Measurements from ENCODE around the gene COL4A6. TPM values are rescaled to one million over a fixed set of nuclear protein-coding genes. Genes with fewer than 3 reads are reported as not detected.

Gene COL4A6
- total and polyA plus RNA-seq, 4 donors = under 0.01 to 0.09 (median 0.07) TPM; not detected in 1

DNA sequence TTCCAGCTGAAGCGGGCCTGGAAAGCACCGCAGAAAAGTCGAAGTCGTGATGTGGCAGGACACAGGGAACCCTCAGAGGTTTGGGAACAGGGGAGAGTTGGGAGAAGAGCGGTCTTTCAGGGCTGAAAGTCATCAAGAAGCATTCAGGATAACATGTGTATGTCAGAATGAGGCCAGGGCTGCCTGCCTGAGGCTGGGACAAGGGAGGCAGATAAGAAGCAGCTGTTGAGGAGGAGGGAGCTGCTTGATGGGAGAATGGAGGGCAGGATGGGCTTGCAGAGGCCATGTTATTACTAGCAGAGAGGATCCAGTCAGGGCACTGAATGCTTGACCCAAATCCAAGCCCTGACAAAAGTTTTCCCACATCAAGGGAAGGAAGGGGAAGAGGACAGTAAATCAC lies 214.6 kb downstream of the COL4A6 start:
- 89% methylated on average over 5 of the region's 5 CpGs for WGBS
- H3K9ac ChIP-seq (ENCODE audit: low read depth in 1 of 2, low read length in 2 of 2) = no peak overlapping the region
- H3K27ac ChIP-seq (ENCODE audit: low read depth in 1 of 2, low read length in 2 of 2) = no peak overlapping the region
- no peak overlapping the region for H3K4me3 ChIP-seq (ENCODE audit: low read depth in 1 of 3, low read length in 3 of 3)
- H3K27me3 ChIP-seq (ENCODE audit: control insufficient read depth in 4 of 4, insufficient read depth in 4 of 4, low read length in 3 of 4) = peaks cover 0 to 4% (median 0%) of the 10 kb centered on the region in 4 donors
- H3K36me3 ChIP-seq (ENCODE audit: control insufficient read depth in 4 of 4, insufficient read depth in 3 of 4, low read depth in 1 of 4, low read length in 3 of 4) = no peaks in the 10 kb centered on the region
- DNase-seq (ENCODE audit: low spot score) = no peak
- H3K4me1 ChIP-seq (ENCODE audit: control insufficient read depth in 4 of 4, insufficient read depth in 4 of 4, low read length in 3 of 4) = no peaks in the 10 kb centered on the region
- H3K9me3 ChIP-seq (ENCODE audit: control insufficient read depth in 4 of 4, low read length in 3 of 4) = no peaks in the 10 kb centered on the region
- TF ChIP-seq FOXA1 (IDR thresholded peaks at IDR 0.05) (no peak), GABPA (IDR thresholded peaks at IDR 0.05 in 1 of 2, conservative IDR thresholded peaks at IDR 0.05 in 1 of 2) (no peak), JUND (IDR thresholded peaks at IDR 0.05) (no peak), RXRA (IDR thresholded peaks at IDR 0.05) (no peak), EGR1 (IDR thresholded peaks at IDR 0.05; ENCODE audit: low read depth in 2 of 2) (no peak), FOXA2 (IDR thresholded peaks at IDR 0.05) (no peak), RAD21 (IDR thresholded peaks at IDR 0.05) (no peak), NR2F2 (IDR thresholded peaks at IDR 0.05) (no peak), YY1 (IDR thresholded peaks at IDR 0.05) (no peak), ZBTB33 (IDR thresholded peaks at IDR 0.05) (no peak), SP1 (IDR thresholded peaks at IDR 0.05) (no peak), TAF1 (conservative IDR thresholded peaks at IDR 0.05) (no peak), HNF4G (IDR thresholded peaks at IDR 0.05) (no peak), HNF4A (conservative IDR thresholded peaks at IDR 0.05) (no peak), CTCF (IDR thresholded peaks at IDR 0.05; ENCODE audit: low read depth, low read length, missing input control) (no peak)
- TF ChIP-seq, protein P1, sequence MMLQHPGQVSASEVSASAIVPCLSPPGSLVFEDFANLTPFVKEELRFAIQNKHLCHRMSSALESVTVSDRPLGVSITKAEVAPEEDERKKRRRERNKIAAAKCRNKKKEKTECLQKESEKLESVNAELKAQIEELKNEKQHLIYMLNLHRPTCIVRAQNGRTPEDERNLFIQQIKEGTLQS (IDR thresholded peaks at IDR 0.05) = no peak
- TF ChIP-seq, protein P2, sequence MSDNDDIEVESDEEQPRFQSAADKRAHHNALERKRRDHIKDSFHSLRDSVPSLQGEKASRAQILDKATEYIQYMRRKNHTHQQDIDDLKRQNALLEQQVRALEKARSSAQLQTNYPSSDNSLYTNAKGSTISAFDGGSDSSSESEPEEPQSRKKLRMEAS (IDR thresholded peaks at IDR 0.05) = no peak
- TF ChIP-seq, protein P3, sequence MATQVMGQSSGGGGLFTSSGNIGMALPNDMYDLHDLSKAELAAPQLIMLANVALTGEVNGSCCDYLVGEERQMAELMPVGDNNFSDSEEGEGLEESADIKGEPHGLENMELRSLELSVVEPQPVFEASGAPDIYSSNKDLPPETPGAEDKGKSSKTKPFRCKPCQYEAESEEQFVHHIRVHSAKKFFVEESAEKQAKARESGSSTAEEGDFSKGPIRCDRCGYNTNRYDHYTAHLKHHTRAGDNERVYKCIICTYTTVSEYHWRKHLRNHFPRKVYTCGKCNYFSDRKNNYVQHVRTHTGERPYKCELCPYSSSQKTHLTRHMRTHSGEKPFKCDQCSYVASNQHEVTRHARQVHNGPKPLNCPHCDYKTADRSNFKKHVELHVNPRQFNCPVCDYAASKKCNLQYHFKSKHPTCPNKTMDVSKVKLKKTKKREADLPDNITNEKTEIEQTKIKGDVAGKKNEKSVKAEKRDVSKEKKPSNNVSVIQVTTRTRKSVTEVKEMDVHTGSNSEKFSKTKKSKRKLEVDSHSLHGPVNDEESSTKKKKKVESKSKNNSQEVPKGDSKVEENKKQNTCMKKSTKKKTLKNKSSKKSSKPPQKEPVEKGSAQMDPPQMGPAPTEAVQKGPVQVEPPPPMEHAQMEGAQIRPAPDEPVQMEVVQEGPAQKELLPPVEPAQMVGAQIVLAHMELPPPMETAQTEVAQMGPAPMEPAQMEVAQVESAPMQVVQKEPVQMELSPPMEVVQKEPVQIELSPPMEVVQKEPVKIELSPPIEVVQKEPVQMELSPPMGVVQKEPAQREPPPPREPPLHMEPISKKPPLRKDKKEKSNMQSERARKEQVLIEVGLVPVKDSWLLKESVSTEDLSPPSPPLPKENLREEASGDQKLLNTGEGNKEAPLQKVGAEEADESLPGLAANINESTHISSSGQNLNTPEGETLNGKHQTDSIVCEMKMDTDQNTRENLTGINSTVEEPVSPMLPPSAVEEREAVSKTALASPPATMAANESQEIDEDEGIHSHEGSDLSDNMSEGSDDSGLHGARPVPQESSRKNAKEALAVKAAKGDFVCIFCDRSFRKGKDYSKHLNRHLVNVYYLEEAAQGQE (IDR thresholded peaks at IDR 0.05) = no peak
